Stimulated activated naive CD8-positive, alpha-beta T cell treated with anti-CD3 and anti-CD28 coated beads, Interleukin-15, Interleukin-2, amounts not matched to agents 100 ng/mL and 50 ng/mL, for 24 hours (primary cell): ENCODE results near the gene PPP1R9A.

Experiments
- H3K27ac Mint-ChIP-seq: one replicate; pipeline ENCODE4 v1.8.0; 2021; ENCODE audit warnings: mild to moderate bottlenecking, mixed read lengths
- H3K27me3 Mint-ChIP-seq: one replicate; pipeline ENCODE4 v1.8.0; 2021; ENCODE audit warnings: mixed read lengths
- H3K36me3 Mint-ChIP-seq: one replicate; pipeline ENCODE4 v1.8.0; 2021; ENCODE audit warnings: low read depth, mixed read lengths
- H3K4me1 Mint-ChIP-seq: one replicate; pipeline ENCODE4 v1.8.0; 2021; ENCODE audit warnings: low read depth, mixed read lengths
- H3K4me3 Mint-ChIP-seq: one replicate; pipeline ENCODE4 v1.8.0; 2021; ENCODE audit warnings: mild to moderate bottlenecking, mixed read lengths
- H3K9me3 Mint-ChIP-seq: one replicate; pipeline ENCODE4 v1.8.0; 2021; ENCODE audit warnings: mixed read lengths

PPP1R9A gene

DNA sequence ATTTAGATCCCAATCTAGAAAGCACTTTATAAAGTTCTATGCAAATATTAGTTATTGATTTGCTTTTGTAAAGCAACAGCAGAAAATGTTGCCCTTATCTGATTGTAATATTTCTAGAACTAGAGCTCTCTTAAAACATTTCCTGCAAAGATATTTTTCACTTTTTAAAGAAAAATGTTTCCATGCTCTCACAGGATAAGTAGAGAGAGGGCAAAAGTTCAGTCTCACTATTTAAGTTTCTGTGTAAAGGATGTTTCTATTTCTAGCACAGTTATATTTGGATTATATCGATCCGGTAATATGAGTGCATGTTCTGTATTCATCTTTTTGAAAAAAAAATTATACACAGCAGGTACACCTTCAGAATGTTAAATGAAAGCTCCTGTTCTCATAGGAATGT is 334.9 kb downstream of the PPP1R9A start:
- no peaks in the 10 kb centered on the region for H3K36me3 Mint-ChIP-seq

DNA sequence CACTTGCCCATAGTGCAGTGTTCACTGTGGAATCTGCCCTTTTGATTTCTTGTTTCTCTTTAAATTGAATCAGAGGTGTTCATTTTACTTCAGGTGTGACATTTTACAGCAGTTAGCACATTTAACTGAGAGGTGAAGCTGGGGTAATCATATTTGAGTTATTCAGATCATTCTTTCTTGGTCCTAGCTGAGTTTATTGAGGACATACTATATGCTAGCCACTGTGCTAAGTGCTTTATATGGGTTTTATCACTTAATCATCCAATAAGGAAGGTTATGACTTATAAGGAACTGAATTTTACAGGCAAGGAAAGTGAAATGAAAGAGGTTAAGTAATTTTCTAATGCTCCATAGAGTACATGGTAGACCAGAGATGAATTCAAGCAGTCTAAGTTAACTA is 337.2 kb downstream of the PPP1R9A start:
- H3K4me1 Mint-ChIP-seq: no peaks in the 10 kb centered on the region
- no peak overlapping the region for H3K27ac Mint-ChIP-seq
- no peaks in the 10 kb centered on the region for H3K9me3 Mint-ChIP-seq
- H3K4me3 Mint-ChIP-seq: no peak overlapping the region
- H3K27me3 Mint-ChIP-seq: peaks cover 3% of the 10 kb centered on the region
- no peaks in the 10 kb centered on the region for H3K36me3 Mint-ChIP-seq

More for the DNA sequence above, 334.9 kb downstream of the PPP1R9A start:
- H3K27me3 Mint-ChIP-seq: no peaks in the 10 kb centered on the region
- H3K4me1 Mint-ChIP-seq: no peaks in the 10 kb centered on the region
- H3K9me3 Mint-ChIP-seq: no peaks in the 10 kb centered on the region
- H3K27ac Mint-ChIP-seq: no peak overlapping the region
- H3K4me3 Mint-ChIP-seq: no peak overlapping the region

DNA sequence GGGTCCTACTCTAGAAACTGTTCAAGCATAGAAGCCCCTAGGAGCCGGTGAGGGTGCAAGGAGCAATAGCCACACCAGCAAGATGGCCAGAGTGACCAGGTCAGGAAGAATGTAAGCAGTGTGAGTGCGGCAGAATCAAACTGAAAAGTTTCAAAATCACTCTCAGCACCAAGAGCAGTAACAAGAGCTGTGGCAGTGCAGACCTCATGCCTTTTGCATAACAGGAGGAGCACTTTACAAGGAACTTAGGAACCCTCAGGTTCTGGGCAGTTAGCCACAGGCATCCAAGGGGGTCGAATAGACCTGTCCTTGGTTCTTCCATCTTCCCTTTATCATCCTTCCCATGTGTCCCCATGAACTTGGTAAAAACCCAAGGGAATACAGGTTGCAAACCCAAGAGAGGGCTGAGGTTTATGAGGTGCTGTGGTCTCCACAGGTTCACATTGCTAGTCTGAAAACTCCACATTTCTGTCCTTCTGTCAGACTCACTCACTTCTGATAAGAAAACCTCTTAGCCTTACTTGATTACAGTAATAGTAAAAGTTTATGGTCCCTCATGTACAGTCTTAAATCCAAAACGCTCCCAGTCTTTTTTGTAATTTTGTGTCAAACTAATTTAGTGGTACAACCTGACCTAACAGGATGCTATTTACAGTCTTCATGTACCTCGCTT is 338.6 kb downstream of the PPP1R9A start:
- Mint-ChIP-seq H3K36me3 (no peaks in the 10 kb centered on the region), H3K27me3 (peaks cover 3% of the 10 kb centered on the region), H3K4me1 (no peaks in the 10 kb centered on the region), H3K27ac (no peak overlapping the region), H3K4me3 (no peak overlapping the region), H3K9me3 (no peaks in the 10 kb centered on the region)

DNA sequence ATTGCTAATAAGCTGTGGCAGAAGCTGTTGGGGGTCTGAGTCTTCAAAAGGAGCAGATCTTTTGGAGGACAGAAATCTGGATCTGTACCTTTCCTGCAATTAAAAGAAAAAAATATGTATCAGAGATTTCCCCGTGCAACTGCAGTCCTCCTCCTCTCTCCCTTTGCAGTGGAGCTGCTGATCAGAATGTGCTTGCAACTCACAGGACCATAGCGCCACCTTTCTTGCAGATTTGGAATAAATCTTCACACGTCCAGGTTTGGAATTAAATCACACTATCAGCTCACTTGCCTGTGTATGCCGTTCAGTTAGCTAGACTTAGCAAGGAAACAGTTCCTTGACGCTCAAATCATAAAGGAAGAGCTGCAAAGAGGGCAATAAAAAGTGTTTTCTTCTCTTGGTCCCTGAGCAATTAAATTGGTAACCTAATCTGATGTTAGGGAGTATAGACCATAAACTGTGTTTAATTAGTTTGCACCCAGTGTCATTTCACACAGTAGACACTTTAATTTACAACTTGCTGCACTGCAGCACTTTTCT is 339.5 kb downstream of the PPP1R9A start:
- Mint-ChIP-seq H3K4me3 (no peak overlapping the region), H3K27me3 (peaks cover 3% of the 10 kb centered on the region)

DNA sequence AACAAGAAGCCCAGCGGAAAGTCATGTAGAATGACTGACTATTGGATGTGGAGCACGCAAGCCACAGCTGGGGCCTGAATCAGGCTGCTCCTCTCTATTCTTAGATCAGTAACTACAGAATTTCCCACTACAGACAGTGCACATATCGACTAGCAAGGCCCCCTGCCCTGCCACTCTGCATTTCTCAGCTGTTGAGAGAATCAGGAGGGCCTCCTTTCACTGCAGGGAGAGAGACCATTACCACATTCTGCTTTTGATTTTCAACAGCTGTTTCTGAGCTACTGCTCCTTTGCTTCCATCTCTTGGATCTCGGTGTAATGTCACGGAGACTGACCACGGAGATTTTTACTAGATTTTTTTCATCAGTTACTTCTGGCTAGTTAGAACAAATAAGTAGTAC is 343.2 kb downstream of the PPP1R9A start:
- no peaks in the 10 kb centered on the region for H3K4me1 Mint-ChIP-seq
- H3K36me3 Mint-ChIP-seq: no peaks in the 10 kb centered on the region
- H3K9me3 Mint-ChIP-seq: no peaks in the 10 kb centered on the region
- H3K27me3 Mint-ChIP-seq: peaks cover 5% of the 10 kb centered on the region
- no peak overlapping the region for H3K27ac Mint-ChIP-seq
- H3K4me3 Mint-ChIP-seq: no peak overlapping the region

More for the DNA sequence above, 339.5 kb downstream of the PPP1R9A start:
- no peak overlapping the region for H3K27ac Mint-ChIP-seq
- H3K9me3 Mint-ChIP-seq: no peaks in the 10 kb centered on the region
- no peaks in the 10 kb centered on the region for H3K36me3 Mint-ChIP-seq
- H3K4me1 Mint-ChIP-seq: no peaks in the 10 kb centered on the region

DNA sequence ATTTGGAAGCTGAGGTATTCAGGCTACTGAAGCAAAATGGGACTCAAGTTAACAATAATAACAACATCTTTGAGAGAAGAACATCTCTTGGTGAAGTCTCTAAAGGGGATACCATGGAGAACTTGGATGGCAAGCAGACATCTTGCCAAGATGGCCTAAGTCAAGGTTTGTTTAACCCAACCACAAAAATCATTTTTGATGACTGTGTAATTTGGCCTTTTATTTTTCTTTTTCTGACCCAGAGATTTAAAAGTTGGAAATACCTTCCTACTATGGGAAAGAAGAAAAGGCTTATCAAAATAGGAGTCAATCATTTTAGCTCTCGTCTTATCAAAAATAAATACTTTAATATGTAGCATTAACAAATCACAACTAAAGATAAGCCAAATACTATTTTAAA is 344.6 kb downstream of the PPP1R9A start:
- H3K4me3 Mint-ChIP-seq: no peak overlapping the region
- H3K27me3 Mint-ChIP-seq: peaks cover 5% of the 10 kb centered on the region
- H3K36me3 Mint-ChIP-seq: no peaks in the 10 kb centered on the region
- no peaks in the 10 kb centered on the region for H3K9me3 Mint-ChIP-seq
- H3K27ac Mint-ChIP-seq: no peak overlapping the region
- H3K4me1 Mint-ChIP-seq: no peaks in the 10 kb centered on the region

DNA sequence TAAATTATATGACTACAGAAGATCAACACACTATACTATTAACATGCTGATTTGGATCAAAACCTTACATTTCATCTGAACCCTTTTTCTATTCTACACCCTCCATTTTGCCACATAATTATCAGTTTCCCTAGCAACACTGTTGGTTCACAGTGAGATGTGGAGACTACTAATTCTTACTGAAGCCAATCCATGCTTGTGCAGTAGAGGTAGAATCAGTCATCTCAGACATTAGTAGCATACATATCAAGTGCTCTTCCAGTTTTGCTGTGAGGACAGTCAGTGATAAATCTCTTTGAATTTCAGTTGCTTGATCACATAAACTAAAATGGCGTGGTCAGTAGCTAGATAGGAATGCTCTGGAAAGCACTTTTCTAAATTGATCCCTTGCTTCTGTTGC is 346.6 kb downstream of the PPP1R9A start:
- no peaks in the 10 kb centered on the region for H3K4me1 Mint-ChIP-seq
- H3K4me3 Mint-ChIP-seq: no peak overlapping the region
- H3K9me3 Mint-ChIP-seq: no peaks in the 10 kb centered on the region
- H3K36me3 Mint-ChIP-seq: no peaks in the 10 kb centered on the region
- H3K27me3 Mint-ChIP-seq: peaks cover 3% of the 10 kb centered on the region
- no peak overlapping the region for H3K27ac Mint-ChIP-seq

DNA sequence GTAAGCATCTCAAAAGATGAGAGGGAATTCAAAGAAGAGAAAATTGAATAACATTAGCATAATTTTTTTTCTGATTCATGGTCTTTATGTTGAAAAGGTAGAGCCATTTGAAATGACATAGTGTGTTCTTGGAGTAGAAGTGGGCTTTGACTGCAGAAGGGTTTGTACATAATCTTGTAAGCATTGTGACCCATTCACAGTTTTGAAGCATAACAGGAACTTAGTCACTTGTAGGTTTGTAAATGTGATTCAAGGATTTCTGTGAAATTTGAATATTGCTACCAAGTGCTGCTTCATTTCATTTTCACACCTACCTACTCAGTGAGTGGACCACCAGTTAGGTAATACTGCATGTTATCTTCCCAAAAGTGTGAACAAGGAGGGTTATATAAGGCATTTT is 348.3 kb downstream of the PPP1R9A start:
- Mint-ChIP-seq H3K4me1 (no peaks in the 10 kb centered on the region), H3K27me3 (peaks cover 3% of the 10 kb centered on the region), H3K9me3 (no peaks in the 10 kb centered on the region), H3K27ac (no peak overlapping the region), H3K36me3 (no peaks in the 10 kb centered on the region), H3K4me3 (no peak overlapping the region)

DNA sequence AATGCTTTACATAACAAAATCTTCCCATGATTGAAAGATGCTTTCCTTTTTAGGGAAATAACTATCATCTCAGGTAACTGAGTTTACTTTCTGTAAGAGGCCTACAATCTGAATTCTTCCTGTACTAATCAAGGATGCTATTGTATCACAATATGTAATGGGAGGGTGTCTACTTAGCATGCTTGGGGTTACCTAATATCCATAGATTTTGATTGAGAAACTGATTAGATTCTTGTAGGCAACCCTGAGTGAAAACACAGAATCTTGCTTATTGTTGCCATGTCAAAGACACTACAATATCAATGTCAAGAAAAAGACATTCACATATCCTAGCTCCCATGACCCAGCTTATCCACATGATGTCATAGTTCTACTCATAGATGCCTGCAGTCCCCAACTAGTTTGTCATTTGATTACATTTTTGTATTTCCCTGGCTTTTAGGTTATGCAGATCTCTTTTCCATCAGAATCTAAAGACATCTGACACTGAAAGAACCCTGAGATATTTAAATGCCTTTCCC is 354.6 kb downstream of the PPP1R9A start:
- Mint-ChIP-seq H3K4me1 (no peaks in the 10 kb centered on the region), H3K9me3 (no peaks in the 10 kb centered on the region), H3K27ac (no peak overlapping the region), H3K36me3 (no peaks in the 10 kb centered on the region), H3K4me3 (no peak overlapping the region), H3K27me3 (peaks cover 5% of the 10 kb centered on the region)

DNA sequence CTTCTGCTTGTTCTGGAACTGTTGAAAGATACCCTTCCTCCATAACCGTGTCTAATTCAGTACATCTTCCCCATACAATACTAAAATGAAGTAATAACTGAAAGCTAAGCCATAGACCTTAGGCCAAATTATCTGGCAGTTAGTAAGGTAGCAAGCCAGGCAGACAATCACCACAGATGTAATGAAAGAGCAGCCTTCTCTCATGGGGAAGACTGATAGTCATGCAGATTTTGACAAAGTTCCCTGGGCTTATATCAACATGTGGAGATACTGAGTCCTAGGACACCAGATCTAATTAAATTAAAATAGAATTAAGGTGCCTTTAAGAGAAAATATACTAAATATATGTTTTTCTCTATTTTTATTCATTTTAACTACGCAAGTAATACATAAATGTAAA is 355.5 kb downstream of the PPP1R9A start:
- H3K4me3 Mint-ChIP-seq: no peak overlapping the region
- no peaks in the 10 kb centered on the region for H3K4me1 Mint-ChIP-seq
- no peaks in the 10 kb centered on the region for H3K9me3 Mint-ChIP-seq
- H3K27ac Mint-ChIP-seq: no peak overlapping the region
- H3K27me3 Mint-ChIP-seq: peaks cover 5% of the 10 kb centered on the region
- no peaks in the 10 kb centered on the region for H3K36me3 Mint-ChIP-seq

DNA sequence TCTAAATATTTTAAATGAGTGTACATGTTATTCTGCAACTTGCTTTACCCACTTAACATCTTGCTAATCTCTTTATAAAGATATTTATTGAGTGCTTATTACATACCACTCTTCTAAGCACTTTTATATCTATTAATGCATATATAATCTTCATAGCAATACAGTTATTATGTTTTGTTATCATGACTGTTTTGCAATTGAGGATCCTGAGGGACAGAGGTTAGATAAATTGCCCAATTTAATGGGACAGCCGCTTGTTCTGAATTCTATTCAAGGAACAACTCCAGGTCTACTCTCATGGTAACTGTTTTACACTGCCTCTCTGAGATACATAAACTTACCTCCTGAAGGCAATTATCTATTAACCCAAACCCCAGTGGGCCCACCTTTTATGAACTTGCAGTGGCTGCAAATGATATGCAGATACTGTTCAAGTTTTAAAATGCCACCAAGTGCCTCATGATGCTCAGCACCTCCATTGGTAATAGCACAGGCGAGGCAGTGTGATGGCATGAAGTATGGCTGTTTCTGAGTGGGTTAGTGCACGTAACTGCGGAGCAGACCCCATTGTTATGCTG is 356.5 kb downstream of the PPP1R9A start:
- Mint-ChIP-seq H3K9me3 (no peaks in the 10 kb centered on the region), H3K27me3 (peaks cover 5% of the 10 kb centered on the region), H3K27ac (no peak overlapping the region), H3K36me3 (no peaks in the 10 kb centered on the region), H3K4me1 (no peaks in the 10 kb centered on the region), H3K4me3 (no peak overlapping the region)

DNA sequence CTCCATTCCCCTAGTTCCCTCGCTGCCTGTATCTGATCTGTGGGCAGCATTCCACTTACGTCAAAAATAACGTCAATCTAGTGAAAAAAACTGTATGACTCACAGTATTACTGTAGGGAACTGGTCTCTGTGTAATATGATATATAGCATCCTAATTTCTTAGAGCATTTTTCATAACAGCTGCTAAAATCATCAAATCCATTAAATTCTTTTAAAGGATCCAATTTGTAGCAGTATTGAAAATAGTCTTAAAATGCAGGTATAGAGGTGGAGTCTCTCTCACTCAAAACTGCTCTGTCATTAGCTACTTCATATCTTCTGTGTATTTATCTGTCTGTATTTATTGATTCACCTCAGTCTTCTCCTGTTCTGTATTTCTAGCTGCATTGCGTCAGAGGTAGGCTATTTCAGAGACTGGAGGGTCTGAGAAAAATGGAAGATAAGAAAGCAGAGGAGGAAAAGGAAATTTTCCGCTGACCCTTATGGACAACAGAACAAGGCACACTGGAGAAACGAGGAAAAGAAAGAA is 357.0 kb downstream of the PPP1R9A start:
- peaks cover 5% of the 10 kb centered on the region for H3K27me3 Mint-ChIP-seq
- no peaks in the 10 kb centered on the region for H3K9me3 Mint-ChIP-seq
- no peaks in the 10 kb centered on the region for H3K36me3 Mint-ChIP-seq
- no peaks in the 10 kb centered on the region for H3K4me1 Mint-ChIP-seq
- H3K27ac Mint-ChIP-seq: no peak overlapping the region
- H3K4me3 Mint-ChIP-seq: no peak overlapping the region

DNA sequence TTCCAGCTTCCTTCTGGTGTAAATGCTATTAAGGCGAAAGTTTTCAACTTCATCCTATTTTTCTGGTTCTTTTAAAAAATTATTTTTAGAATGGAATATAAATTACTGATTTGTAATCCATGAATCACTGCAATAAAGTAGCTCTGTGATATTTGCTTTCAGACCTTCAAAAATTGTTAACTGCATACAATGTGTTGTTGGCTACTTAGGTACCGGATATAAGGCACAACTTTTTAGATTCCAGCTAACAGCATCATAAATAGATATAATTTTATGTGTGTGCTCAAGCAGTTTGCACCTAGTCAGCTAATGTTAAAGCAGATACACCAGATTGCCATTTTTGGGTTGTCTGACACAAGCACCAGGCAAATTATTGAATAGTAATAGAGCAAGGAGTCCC is 358.2 kb downstream of the PPP1R9A start:
- no peaks in the 10 kb centered on the region for H3K4me1 Mint-ChIP-seq
- H3K27me3 Mint-ChIP-seq: peaks cover 5% of the 10 kb centered on the region
- no peaks in the 10 kb centered on the region for H3K36me3 Mint-ChIP-seq
- H3K4me3 Mint-ChIP-seq: no peak overlapping the region
- H3K9me3 Mint-ChIP-seq: no peaks in the 10 kb centered on the region
- no peak overlapping the region for H3K27ac Mint-ChIP-seq

DNA sequence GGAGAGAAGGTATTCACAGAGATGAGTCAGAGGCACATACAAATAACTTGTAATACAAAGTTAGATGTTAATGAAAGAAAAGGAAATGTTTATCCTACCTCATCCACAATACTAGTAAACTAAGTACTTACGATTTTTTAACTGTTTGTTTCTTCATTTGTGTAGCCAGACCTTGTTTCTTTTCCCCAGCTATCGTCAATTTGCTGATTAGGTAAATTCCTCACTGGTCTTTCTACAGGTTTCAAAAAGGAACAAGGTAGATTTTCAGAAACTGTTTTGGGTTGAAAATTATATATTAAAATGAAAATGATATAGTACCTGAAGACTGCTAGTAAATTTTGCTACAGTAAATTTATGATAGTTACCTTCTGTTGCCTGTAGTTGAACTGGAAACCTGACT is 360.4 kb downstream of the PPP1R9A start:
- H3K9me3 Mint-ChIP-seq: no peaks in the 10 kb centered on the region
- H3K27ac Mint-ChIP-seq: no peak overlapping the region
- no peak overlapping the region for H3K4me3 Mint-ChIP-seq
- H3K4me1 Mint-ChIP-seq: no peaks in the 10 kb centered on the region
- no peaks in the 10 kb centered on the region for H3K36me3 Mint-ChIP-seq
- peaks cover 5% of the 10 kb centered on the region for H3K27me3 Mint-ChIP-seq

DNA sequence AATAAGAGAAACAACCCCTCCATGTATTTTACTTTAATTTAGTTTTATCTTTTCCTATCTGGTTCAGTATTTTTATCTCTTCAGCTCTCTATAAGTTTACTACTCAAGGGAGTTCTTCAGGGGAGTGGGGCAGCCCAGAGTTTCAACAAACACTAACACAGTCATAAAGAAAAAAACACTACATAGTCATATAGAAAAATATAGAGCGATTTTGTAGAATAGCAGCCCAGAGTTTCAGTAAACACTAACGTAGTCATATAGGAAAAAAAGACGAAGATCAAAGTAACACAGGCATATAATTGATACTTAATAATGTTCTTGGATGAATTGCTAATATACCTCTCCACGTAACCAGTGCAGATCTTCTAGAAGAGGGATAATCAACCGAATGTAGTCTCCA is 362.2 kb downstream of the PPP1R9A start:
- Mint-ChIP-seq H3K36me3 (no peaks in the 10 kb centered on the region), H3K9me3 (no peaks in the 10 kb centered on the region), H3K27me3 (peaks cover 5% of the 10 kb centered on the region), H3K4me3 (no peak overlapping the region), H3K27ac (no peak overlapping the region), H3K4me1 (no peaks in the 10 kb centered on the region)
